HG02970 (cell line): ENCODE measurements around the gene DEAF1.
"Not testable (repeated sequence)": the region's sequence is repeated elsewhere in the genome, so short reads cannot be mapped to it uniquely, and the experiment has no call there.

Experiments
- ATAC-seq: cut with Tn5 transposase; IDR thresholded peaks from one replicate; pipeline ENCODE4 v1.9.1; 2021; ENCODE audit warnings: mild to moderate bottlenecking, moderate library complexity, moderate number of reproducible peaks; ENCODE audit not compliant: unreplicated experiment, low FRiP score

DEAF1 gene

GRCh38 chr11:653837-654236 is 41.2 kb downstream of the DEAF1 start:
- ATAC-seq = no peak

GRCh38 chr11:653136-653535 is 41.9 kb downstream of the DEAF1 start:
- not testable (repeated sequence) for ATAC-seq

GRCh38 chr11:650482-650881 is 44.5 kb downstream of the DEAF1 start:
- ATAC-seq = no peak

- ATAC-seq = not testable (repeated sequence)
These were observed 47.3 kb downstream of the DEAF1 start for GRCh38 chr11:647672-648158.

- no peak for ATAC-seq
These were observed 48.8 kb downstream of the DEAF1 start for GRCh38 chr11:646214-646613.

GRCh38 chr11:645536-645935 is 49.5 kb downstream of the DEAF1 start:
- ATAC-seq = no peak

GRCh38 chr11:643849-644738 is 50.9 kb downstream of the DEAF1 start:
- ATAC-seq = no peak

- no peak for ATAC-seq
These were observed 51.7 kb downstream of the DEAF1 start for GRCh38 chr11:643366-643765.

- ATAC-seq = no peak
These were observed 53.1 kb downstream of the DEAF1 start for GRCh38 chr11:641806-642370.

- no peak for ATAC-seq
These were observed 54.9 kb downstream of the DEAF1 start for GRCh38 chr11:640021-640706.

- no peak for ATAC-seq
These were observed 55.6 kb downstream of the DEAF1 start for GRCh38 chr11:639332-639955.

GRCh38 chr11:638631-639331 is 56.2 kb downstream of the DEAF1 start:
- no peak for ATAC-seq

GRCh38 chr11:637593-638521 is 57.2 kb downstream of the DEAF1 start:
- ATAC-seq = no peak

- no peak for ATAC-seq
These were observed 57.8 kb downstream of the DEAF1 start for GRCh38 chr11:637333-637592.

- ATAC-seq = no peak
These were observed 58.3 kb downstream of the DEAF1 start, which contains the start of gene DRD4 for GRCh38 chr11:636511-637332. DRD4 (plus strand) TSS chr11:637269; CDS start chr11:637305, 36 bp downstream.

- ATAC-seq = no peak
These were observed 59.0 kb downstream of the DEAF1 start for GRCh38 chr11:635945-636510.

GRCh38 chr11:630871-631270 is 64.2 kb downstream of the DEAF1 start:
- no peak for ATAC-seq

- ATAC-seq = no peak
These were observed 65.8 kb downstream of the DEAF1 start for GRCh38 chr11:629237-629583.
